ENCODE data around the gene PLCXD3.
A peak's percentile ranks its signal among the peaks of the same experiment; 100 is the strongest.
"Not testable (repeated sequence)": the region's sequence is repeated elsewhere in the genome, so short reads cannot be mapped to it uniquely, and the experiment has no call there.

Gene PLCXD3

GRCh38 chr5:41485533-41485932, 24.9 kb downstream of the PLCXD3 start:
- no peak for DNase-seq (ENCODE audit: low spot score)

- DNase-seq (ENCODE audit: low spot score): no peak
Measured at GRCh38 chr5:41482715-41483114, 27.7 kb downstream of the PLCXD3 start.

- no peak for DNase-seq (ENCODE audit: low spot score)
Measured at GRCh38 chr5:41482173-41482572, 28.2 kb downstream of the PLCXD3 start.

- DNase-seq (ENCODE audit: low spot score): not testable (repeated sequence)
Measured at GRCh38 chr5:41471571-41472208, 38.7 kb downstream of the PLCXD3 start.

- DNase-seq (ENCODE audit: low spot score): no peak
Measured at GRCh38 chr5:41465493-41466171, 44.8 kb downstream of the PLCXD3 start.

GRCh38 chr5:41459557-41459956, 50.8 kb downstream of the PLCXD3 start:
- DNase-seq (ENCODE audit: low spot score): no peak

- no peak for DNase-seq (ENCODE audit: low spot score)
Measured at GRCh38 chr5:41457094-41457493, 53.3 kb downstream of the PLCXD3 start.

GRCh38 chr5:41452506-41452905, 57.9 kb downstream of the PLCXD3 start:
- DNase-seq (ENCODE audit: low spot score): no peak

- no peak for DNase-seq (ENCODE audit: low spot score)
Measured at GRCh38 chr5:41447650-41448510, 62.5 kb downstream of the PLCXD3 start.

GRCh38 chr5:41445937-41446563, 64.4 kb downstream of the PLCXD3 start:
- DNase-seq (ENCODE audit: low spot score): no peak

GRCh38 chr5:41435276-41435675, 75.1 kb downstream of the PLCXD3 start:
- no peak for DNase-seq (ENCODE audit: low spot score)

GRCh38 chr5:41433552-41434181, 76.7 kb downstream of the PLCXD3 start:
- DNase-seq (ENCODE audit: low spot score): peak; percentile 36

- no peak for DNase-seq (ENCODE audit: low spot score)
Measured at GRCh38 chr5:41432481-41433253, 77.7 kb downstream of the PLCXD3 start.

GRCh38 chr5:41427505-41427904, 82.9 kb downstream of the PLCXD3 start:
- DNase-seq (ENCODE audit: low spot score): no peak

- DNase-seq (ENCODE audit: low spot score): no peak
Measured at GRCh38 chr5:41425736-41426135, 84.7 kb downstream of the PLCXD3 start.

GRCh38 chr5:41420492-41421067, 89.8 kb downstream of the PLCXD3 start:
- DNase-seq (ENCODE audit: low spot score): no peak

- no peak for DNase-seq (ENCODE audit: low spot score)
Measured at GRCh38 chr5:41418220-41419031, 92.0 kb downstream of the PLCXD3 start.

GRCh38 chr5:41416336-41416735, 94.1 kb downstream of the PLCXD3 start:
- DNase-seq (ENCODE audit: low spot score): no peak

- no peak for DNase-seq (ENCODE audit: low spot score)
Measured at GRCh38 chr5:41415242-41415641, 95.2 kb downstream of the PLCXD3 start.

GRCh38 chr5:41414598-41414997, 95.8 kb downstream of the PLCXD3 start:
- no peak for DNase-seq (ENCODE audit: low spot score)
